ENCODE data around the gene DNAAF2.

DNA sequence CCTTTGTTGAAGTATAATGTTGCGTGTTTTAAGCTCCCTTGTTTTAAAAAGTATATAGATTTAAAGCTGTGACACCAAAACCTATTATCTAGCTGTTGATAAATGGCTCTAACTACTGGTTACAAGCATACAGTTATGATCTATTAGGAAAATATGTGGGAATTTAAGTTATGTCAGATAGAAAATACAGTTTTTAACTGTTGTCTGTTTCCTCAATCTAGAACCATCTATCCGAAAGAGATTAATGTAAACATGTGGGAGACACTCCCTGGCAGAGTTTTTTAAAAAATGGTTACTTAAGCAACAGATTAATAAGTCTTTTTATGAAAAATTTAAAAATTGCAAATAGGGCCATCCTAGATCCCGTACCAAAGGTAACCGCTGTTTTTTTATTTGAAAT is 22.8 kb downstream of the DNAAF2 start:
- TF ChIP-seq, protein P1, sequence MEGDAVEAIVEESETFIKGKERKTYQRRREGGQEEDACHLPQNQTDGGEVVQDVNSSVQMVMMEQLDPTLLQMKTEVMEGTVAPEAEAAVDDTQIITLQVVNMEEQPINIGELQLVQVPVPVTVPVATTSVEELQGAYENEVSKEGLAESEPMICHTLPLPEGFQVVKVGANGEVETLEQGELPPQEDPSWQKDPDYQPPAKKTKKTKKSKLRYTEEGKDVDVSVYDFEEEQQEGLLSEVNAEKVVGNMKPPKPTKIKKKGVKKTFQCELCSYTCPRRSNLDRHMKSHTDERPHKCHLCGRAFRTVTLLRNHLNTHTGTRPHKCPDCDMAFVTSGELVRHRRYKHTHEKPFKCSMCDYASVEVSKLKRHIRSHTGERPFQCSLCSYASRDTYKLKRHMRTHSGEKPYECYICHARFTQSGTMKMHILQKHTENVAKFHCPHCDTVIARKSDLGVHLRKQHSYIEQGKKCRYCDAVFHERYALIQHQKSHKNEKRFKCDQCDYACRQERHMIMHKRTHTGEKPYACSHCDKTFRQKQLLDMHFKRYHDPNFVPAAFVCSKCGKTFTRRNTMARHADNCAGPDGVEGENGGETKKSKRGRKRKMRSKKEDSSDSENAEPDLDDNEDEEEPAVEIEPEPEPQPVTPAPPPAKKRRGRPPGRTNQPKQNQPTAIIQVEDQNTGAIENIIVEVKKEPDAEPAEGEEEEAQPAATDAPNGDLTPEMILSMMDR (IDR thresholded peaks at IDR 0.05; ENCODE audit: poor library complexity), result no peak
- TF ChIP-seq EZH2 (IDR thresholded peaks at IDR 0.05; ENCODE audit: borderline replicate concordance), result no peak

Data from hepatocyte (in vitro differentiated cells).